Activated T-cell treated with anti-CD3 and anti-CD28 coated beads for 48 hours (primary cell): ENCODE results near the gene LMAN2.
A peak's percentile ranks its signal among the peaks of the same experiment; 100 is the strongest.

Experiments used
- DNase-seq: peaks from one replicate; pipeline ENCODE4 v3.0.0-alpha.2; 2020; ENCODE audit warnings: low read depth

Gene LMAN2

DNA sequence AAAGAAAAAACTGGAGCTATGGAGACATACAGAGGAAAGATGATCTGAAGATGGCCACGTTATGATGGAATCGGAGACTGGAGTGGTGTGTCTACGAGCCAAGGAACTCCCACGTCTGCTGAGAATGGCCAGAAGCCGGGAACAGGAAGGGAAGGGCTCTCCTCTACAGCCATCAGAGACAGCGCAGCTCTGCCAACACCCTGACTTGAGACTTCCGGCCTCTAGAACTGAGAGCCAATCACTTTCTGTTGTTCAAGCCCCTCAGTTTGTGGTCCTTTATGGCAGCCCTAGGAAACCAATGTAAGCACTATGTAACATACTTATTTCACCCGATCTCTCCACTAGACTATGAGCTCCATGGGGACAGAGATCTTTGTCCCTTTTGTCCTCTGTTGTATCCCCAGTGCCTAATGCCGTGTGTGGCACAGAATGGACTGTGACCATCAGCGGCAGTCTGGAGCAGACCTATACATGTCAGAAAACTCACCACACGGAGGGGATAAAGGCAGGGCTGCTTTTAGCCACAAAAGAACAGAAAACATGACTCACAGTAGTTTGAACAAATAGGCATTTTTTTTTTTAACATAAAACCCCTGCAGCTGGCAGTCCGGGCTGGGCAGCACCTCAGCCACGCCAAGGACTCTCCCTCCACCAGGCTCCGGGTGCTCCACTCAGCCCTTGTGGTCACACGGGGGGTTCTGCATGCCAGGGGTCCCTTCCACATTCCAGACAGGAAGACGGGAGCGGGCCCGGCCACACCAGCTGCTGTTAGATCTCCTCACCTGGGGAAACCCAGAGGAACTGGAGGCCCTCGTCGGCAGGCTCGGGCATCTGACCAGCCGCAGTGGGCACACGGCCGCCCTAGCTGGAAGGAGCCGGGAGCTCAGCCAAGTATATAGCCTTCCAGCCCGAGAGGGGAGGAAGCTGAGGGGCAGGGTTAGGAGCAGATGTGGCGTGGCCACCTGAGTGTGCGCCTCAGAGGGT lies 23.6 kb downstream of the LMAN2 start:
- no peak for DNase-seq

DNA sequence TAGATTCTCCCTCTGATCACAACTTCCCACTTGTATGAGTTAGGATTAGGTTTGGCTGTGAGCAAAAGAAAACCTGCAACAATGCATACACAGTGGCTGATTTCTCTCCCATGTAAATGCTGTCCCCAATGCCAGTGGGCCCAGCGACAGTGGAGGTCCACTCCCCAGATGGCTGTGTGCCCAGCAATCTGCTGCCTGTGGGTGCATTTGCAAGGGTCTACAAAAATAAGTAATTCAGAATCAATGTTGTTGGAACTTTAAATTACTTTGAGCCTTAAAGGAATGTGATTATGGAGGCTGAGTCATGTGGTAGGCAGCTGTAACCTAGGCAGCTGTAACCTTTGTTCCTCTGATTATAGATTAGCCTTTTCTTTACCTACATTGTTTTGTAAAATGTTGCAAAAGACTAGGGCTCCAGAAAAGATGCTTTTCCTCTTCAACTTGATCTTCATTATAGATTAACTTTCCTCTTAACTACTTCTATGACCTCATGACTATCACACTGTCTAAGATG lies 25.5 kb downstream of the LMAN2 start:
- DNase-seq = no peak

GRCh38 chr5:177320879-177321278 lies 30.6 kb downstream of the LMAN2 start:
- DNase-seq = no peak

DNA sequence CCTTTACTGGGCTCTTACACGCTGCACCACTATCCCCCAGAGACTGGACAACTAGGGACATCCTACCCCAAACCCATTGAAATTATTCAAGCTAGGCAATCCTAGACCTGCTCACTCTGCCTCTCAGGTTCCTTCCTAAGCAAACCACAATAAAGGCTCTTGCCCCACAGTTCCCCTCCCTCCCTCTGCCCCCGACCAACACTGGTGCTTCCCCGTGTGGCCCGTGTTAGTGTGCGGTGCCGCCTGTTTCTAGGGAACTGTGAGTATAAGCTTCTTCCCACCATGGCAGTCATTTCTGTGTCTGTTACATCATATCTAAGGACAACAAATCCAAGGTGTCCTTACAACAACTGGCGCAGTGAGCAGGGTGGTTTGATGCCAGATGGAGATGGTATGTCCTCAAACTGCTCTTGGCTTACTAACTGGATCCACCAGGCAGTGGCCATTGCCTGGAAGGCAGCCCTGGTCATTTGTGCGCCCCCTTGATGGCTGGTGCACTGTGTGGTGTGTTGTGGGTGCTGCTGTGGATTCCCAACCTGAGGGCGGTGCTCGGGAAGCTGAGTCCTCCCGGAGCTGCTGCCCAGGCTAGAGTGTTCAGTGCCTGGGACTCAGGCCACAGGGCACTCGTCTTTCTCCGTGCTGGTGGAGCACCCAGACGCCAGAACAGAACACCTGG lies 31.4 kb downstream of the LMAN2 start:
- DNase-seq = no peak

GRCh38 chr5:177317959-177318377 lies 33.5 kb downstream of the LMAN2 start:
- peak; percentile 67 for DNase-seq

DNA sequence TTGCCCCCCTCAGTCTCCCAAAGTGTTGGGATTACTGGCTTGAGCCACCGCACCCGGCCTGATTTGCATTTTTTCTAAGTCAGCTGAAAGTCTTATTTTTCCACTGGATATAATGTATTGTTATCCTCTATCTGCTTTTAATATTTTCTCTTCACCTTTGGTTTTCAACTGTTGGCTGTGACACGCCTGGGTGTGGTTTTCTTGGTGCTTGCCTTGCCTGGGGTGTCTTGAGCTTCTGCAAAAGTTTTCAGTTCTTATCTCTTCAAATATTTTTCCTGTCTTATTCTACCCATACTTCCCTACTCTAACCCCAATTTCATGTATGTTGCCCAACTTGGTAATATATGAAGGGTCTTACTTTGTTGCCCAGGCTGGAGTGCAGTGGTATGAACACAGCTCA lies 35.5 kb downstream of the LMAN2 start:
- no peak for DNase-seq

- no peak for DNase-seq
These were observed 36.1 kb downstream of the LMAN2 start for GRCh38 chr5:177315411-177315810.

DNA sequence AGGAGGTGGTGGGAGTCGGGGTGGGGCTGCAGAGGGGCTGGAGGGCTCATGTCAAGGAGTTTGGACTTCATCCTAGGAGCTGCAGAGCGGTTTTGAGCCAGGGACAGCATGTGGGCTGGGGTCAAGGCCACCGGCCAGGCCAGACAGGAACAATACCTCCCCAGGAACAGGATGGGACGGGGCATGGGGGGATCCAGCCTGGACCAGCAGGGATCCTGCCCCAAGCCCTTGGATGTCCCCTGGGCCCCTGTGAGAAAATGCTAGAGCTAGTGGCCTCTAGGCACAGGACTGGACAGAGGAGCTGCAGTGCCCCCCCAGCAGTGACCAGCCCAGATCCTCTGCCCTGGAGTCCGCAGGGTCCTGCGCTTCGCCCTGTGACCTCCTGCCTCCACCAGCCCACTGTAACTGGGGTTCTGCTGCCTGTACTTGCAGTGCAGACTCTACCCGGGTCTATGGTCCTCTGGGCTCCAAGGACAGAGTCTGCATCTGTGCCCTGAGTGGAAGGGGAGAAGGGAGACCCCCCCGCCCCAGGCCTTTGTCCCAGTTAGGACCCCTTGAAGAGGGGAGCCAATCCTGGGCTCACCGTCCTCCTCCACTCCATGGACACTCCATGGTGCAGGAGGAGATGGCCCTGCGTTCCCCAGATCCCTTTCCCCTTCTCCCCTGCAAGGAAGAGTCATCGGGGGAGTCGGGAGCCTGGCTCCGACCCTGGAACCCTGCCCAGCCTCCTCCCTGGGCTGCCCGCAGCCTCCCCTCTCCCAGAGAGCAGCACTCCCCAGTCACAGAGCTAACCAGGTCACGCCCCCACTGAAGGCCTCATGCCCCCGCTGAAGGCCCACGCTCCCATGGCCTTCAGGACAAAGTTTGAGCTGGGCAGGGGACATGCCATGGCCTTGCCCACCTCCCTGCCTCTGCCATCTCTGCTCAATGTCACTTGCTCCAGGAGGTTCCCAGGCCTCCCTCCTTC lies 36.8 kb downstream of the LMAN2 start:
- no peak for DNase-seq

DNA sequence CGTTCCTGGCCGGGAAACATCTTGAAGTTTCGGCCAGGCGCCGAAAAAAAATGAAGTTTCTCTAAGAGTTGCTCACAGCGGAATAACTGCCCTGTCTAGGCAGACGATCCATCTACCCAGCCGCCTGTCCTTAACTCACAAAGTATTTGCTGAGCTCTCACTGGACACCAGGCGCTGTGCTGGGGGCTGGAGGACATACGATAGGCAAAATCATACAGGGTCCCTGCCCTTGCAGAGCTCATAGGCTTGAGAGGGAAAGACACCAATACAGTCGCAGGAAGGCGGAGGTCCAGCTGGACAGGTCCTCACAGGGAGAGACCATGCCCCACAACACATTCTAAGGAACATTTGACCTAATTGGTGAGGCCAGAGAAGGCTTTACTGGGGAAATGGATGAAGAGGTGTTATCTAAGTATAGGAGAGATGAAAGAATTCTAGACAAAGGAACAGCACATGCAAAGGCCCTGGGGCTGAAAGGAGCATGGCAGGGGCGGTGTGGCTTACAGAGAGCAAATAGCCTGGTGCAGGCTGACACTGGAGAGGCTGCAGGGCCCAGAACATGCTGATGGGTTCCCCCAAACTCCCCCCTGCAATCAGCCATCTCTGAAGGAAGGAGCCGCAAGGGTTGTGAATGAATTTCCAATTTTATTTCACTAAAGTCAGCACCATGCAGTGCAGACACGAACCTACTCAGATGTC lies 37.8 kb downstream of the LMAN2 start:
- DNase-seq = no peak

- peak; percentile 53 for DNase-seq
These were observed 38.8 kb downstream of the LMAN2 start for GRCh38 chr5:177312649-177313181.

- DNase-seq = peak; percentile 98
These were observed 39.5 kb downstream of the LMAN2 start, which contains the start of gene MXD3 for GRCh38 chr5:177311723-177312648. TSS of gene MXD3 (minus strand) at chr5:177311898. CDS start at chr5:177311830, 68 bp downstream.

DNA sequence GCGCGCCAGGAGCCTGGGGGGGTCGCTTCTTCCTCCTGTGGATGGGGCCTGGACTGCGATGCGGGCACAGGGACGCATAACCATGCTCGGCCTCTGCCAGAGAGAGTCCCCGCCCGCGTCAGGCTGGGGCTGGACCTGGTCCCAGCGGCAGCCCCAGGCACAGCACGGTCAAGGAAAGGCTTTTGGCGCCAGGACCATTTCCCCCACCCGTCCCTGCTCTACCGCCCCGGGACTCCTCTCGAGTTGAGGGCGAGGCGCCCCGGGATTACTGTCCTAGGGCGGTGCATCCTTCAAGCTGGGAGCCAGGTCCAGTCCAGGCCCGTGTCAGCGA lies 40.1 kb downstream of the LMAN2 start:
- DNase-seq = no peak

DNA sequence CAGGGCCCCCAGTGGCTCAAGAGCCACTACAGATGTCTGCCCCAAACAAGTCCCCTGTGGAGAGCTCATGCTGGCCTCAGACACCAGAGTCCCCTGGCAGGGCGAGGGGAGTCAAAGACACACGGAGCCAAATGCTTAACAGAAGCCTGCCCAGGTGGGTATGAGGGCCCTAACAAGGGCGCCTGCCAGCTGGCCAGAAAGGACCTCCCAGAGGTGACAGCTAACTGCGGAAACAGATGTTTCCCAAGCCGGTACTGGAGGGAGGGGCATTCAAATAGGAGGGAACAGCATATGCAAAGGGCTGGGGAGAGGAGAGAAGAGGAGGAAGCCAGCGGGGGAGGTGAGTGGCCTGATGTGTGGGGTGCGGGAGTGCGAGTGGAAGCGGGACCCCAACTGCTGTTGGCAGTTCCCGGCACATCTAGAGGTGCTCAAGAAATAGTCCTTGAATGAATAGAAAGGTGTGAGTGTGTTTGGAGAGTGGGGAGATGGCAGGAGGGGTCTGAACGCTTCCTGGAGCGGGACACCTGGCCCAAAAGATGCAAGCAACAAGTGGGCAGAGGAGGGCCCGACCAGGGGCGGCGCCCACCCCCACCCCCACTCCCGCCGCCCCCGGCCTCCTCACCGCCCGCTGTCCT lies 40.6 kb downstream of the LMAN2 start:
- no peak for DNase-seq

DNA sequence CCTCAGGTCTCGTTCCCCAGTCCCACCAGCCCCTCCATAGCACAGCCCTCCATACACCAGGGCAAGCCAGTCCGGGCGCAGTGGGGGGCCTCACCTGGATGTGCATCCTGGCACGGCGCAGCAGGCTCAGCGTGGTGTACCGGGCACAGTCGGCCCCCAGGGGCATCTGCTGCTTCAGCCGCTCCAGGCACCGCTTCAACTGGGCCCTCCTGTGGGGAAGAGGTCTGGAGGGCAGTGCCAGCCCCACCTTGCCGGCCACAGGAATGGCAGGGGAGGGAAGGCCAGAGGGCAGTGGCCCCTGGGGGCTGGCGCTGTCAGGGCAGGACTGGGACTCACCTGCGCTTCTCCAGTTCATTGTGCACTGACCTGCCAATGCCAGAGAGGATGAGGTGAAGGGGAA lies 41.1 kb downstream of the LMAN2 start:
- no peak for DNase-seq

DNA sequence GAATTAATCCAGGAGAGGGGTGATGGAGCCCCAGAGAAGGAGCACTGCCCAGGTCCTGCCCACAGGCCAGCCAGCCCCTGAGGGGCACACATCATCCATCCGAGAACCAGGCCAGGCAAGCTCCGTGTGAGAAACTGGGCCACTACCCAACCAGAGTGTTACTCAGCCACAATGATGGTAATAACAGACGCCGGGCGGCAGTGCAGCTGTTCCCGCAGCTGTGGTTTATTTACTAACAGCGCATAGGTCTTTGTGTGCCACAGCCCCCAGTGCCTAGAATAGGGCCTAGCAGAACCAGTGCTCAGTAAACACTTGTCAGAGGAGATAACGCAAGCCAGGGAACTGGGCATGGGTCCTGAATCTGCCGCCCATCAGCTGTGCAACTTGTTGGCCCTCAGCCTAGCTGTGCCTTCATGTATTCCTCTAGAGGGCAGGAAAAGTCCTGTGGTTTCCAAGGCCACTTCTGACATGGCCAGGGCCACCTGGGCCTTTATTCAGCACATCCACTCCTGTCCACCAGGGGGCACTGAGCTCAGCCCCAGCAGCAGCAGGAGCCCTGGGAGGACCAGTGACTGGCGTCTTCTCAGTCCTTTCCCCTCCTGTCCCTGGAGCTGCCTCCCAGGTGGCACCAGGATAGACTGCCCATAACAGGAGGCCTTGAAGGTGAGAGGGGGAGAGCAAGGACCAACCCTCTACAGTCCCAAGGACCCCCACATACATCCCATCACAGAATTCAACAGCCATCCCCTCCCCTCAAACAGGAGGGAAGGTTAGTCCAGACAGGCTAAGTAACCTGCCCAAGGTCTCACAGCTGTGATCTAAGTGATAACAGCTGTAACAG lies 41.9 kb downstream of the LMAN2 start:
- peak; percentile 67 for DNase-seq

- DNase-seq = no peak
These were observed 42.7 kb downstream of the LMAN2 start for GRCh38 chr5:177308740-177309139.

DNA sequence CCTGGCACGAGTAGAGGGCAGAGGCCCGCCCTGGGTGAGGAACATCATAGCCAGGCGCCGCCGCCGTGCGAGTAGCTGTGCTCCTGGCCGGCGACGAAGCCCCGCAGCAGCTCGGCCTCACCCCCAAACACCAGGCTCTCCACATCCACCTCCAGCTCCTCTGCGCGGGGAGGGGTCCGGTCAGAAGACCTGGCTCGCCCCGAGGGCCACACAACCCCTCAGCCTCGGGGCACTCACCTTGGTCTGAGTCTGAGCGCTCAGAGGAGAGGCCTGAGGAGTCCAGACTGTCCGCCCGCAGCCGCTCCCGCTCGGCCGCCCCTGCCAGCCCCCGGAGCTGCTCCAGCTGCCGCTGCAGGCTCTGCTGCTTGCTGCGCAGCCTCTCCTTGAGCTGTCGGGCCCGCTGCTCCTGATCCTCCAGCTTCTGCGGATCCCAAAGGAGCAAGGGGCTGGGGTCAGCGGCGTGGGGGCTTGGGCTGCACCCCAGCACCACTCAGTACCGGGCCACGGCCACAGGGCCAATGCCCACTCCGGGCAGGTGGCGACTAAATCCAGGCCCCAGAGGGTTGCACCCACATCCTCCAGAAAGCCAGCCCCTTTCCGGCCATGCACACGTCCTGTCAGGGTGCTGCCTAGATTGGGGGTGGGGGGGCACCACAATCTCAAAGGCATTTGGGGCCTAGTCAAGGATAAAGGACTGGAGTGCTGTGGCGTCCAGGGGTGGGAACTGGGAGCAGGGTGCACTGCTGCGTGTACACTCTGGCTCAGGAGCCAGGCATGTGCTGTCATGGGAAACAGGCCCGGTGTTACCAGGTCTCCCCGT lies 43.7 kb downstream of the LMAN2 start:
- DNase-seq = no peak
